ENCODE results near the gene PYGB.

PYGB gene

GRCh38 chr20:25283221-25283951, 35.5 kb downstream of the PYGB start:
- no peak for DNase-seq

GRCh38 chr20:25284131-25284601, 36.3 kb downstream of the PYGB start:
- DNase-seq, result no peak

- DNase-seq, result no peak
Measured at GRCh38 chr20:25285091-25285647, 37.3 kb downstream of the PYGB start.

GRCh38 chr20:25285856-25286798, 38.2 kb downstream of the PYGB start:
- no peak for DNase-seq

- no peak for DNase-seq
Measured at GRCh38 chr20:25286917-25287316, 39.0 kb downstream of the PYGB start.

- no peak for DNase-seq
Measured at GRCh38 chr20:25287631-25288290, 39.9 kb downstream of the PYGB start.

GRCh38 chr20:25288291-25289181, 40.7 kb downstream of the PYGB start:
- no peak for DNase-seq

- DNase-seq, result no peak
Measured at GRCh38 chr20:25289886-25290597, 42.2 kb downstream of the PYGB start.

- DNase-seq, result no peak
Measured at GRCh38 chr20:25290646-25291431, 43.0 kb downstream of the PYGB start.

GRCh38 chr20:25291432-25292133, 43.7 kb downstream of the PYGB start:
- no peak for DNase-seq

GRCh38 chr20:25292176-25292891, 44.4 kb downstream of the PYGB start:
- DNase-seq, result no peak

- DNase-seq, result no peak
Measured at GRCh38 chr20:25293507-25293906, 45.6 kb downstream of the PYGB start.

GRCh38 chr20:25293910-25294458, 46.1 kb downstream of the PYGB start:
- no peak for DNase-seq

GRCh38 chr20:25294459-25295385, 46.8 kb downstream of the PYGB start:
- DNase-seq, result peak; percentile 41

- no peak for DNase-seq
Measured at GRCh38 chr20:25295386-25296093, 47.7 kb downstream of the PYGB start.
